ENCODE data around the gene GBA3. TPM values are rescaled to one million over a fixed set of nuclear protein-coding genes. Genes with fewer than 3 reads are reported as not detected.

Gene GBA3
- total and polyA plus RNA-seq, 2 of the 8 experiments (the other 6 are each of a cell fraction or from before 2014, with no cell fraction given) = not detected

DNA sequence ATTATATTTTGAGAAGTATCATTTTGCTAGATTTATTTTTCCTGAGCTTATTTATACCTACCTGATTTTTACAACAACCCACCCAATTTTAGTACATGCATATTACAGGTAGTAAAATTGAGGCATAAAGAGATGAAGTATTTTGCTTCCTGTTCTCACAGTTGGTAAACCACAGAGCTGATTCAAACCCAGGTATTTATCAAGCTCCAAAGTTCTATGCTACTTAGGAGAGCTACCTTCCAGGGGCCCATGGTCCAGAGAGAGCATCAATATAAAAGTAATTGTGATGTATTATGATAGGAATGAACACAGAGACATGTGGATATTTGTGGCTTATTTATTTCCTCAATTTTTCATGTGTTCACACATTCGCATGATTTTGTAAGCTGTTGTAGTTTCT lies 20.2 kb upstream of the GBA3 start:
- 94% methylated on average over 1 of the region's 1 CpG; no CpG with 5 or more reads in 1 of the 2 experiments for WGBS, 2 experiments (ENCODE audit: extremely low coverage in 1 of 2, insufficient coverage in 1 of 2, insufficient read length in 1 of 2, insufficient replicate concordance in 2 of 2, low coverage in 1 of 2, low lambda C conversion rate in 2 of 2, missing lambda C conversion rate in 1 of 2)
- Histone ChIP-seq H3K36me3 (ENCODE audit: control insufficient read depth in 2 of 4, insufficient read depth in 4 of 4, low read length in 3 of 4) (no peaks in the 10 kb centered on the region), H3K4ac (replicated peaks; ENCODE audit: insufficient read length, low read depth, low read length) (no peak overlapping the region), H3K23ac (ENCODE audit: insufficient read length) (no peak overlapping the region), H2AFZ (ENCODE audit: low read length) (no peak overlapping the region), H3K18ac (ENCODE audit: extremely low read depth, low read length) (no peak overlapping the region), H3K27ac (ENCODE audit: low read depth, low read length) (no peak overlapping the region), H3K79me1 (ENCODE audit: low read depth, low read length) (no peaks in the 10 kb centered on the region), H4K91ac (replicated peaks; ENCODE audit: insufficient read length, low read length) (no peak overlapping the region), H2BK5ac (ENCODE audit: low read depth, low read length) (no peak overlapping the region), H2AK5ac (ENCODE audit: low read depth, low read length) (no peak overlapping the region), H2BK12ac (ENCODE audit: low read depth, low read length) (no peak overlapping the region), H4K20me1 (replicated peaks in 1 of 2; ENCODE audit: control insufficient read depth in 1 of 2, insufficient read depth in 2 of 2, low read length in 2 of 2) (no peaks in the 10 kb centered on the region), H2BK20ac (ENCODE audit: low read length) (no peak overlapping the region), H4K5ac (ENCODE audit: insufficient read length, low read depth, low read length) (no peak overlapping the region), H3K56ac (replicated peaks; ENCODE audit: insufficient read length, low read depth, low read length) (no peak overlapping the region), H3K27me3 (replicated peaks in 1 of 4; ENCODE audit: control insufficient read depth in 3 of 4, extremely low read depth in 1 of 4, insufficient read depth in 3 of 4, low read length in 3 of 4) (peaks cover 0 to 1% (median 0%) of the 10 kb centered on the region in 4 experiments; a peak in 1 of 7 replicates), H3K14ac (ENCODE audit: insufficient read length) (no peak overlapping the region), H2BK120ac (replicated peaks; ENCODE audit: low read depth, low read length) (no peak overlapping the region), H2BK15ac (ENCODE audit: low read length) (no peak overlapping the region), H3K4me3 (ENCODE audit: extremely low read depth in 1 of 4, insufficient read depth in 2 of 4, low read depth in 3 of 4, low read length in 4 of 4) (no peak overlapping the region), H4K8ac (ENCODE audit: extremely low read depth, insufficient read depth, low read length) (no peak overlapping the region), H3K4me1 (replicated peaks in 1 of 4; ENCODE audit: control insufficient read depth in 3 of 4, insufficient read depth in 4 of 4, low read length in 3 of 4) (no peaks in the 10 kb centered on the region), H3K4me2 (ENCODE audit: insufficient read depth in 1 of 2, low read depth in 2 of 2, low read length in 2 of 2) (no peak overlapping the region), H3K9ac (replicated peaks in 1 of 4; ENCODE audit: extremely low read depth in 1 of 4, low read depth in 3 of 4, low read length in 3 of 4) (no peak overlapping the region), H3K23me2 (ENCODE audit: low read depth, low read length) (no peaks in the 10 kb centered on the region), H3K9me3 (ENCODE audit: insufficient read depth in 2 of 2, low read depth in 1 of 2, low read length in 1 of 2) (no peaks in the 10 kb centered on the region), H3K79me2 (ENCODE audit: control insufficient read depth in 1 of 2, insufficient read depth in 2 of 2, low read length in 2 of 2) (no peaks in the 10 kb centered on the region)
- no peak for DNase-seq (ENCODE audit: low read depth in 1 of 2, low spot score in 2 of 2)
- ChIA-PET POLR2A (ENCODE audit: partially characterized antibody) (no interaction called here), CTCF (ENCODE audit: partially characterized antibody) (interaction anchor here (1.4 to 1.9 kb wide), 2 partner anchors 13 to 17 kb away, joined by 3 to 8 read pairs; no protein-coding TSS in a partner anchor)
- no peak for FAIRE-seq
